Memory B cell (primary cell): ENCODE data around the gene IER3.
"Not testable (repeated sequence)": the region's sequence is repeated elsewhere in the genome, so short reads cannot be mapped to it uniquely, and the experiment has no call there.

Experiments used
- ATAC-seq: fragments of 150-1000 bp; cut with Tn5 transposase; 2 replicates; pipeline ENCODE4 v1.10.0; 2021; ENCODE audit warnings: low read depth, mild to moderate bottlenecking, moderate library complexity
- DNase-seq, 2 donors: peaks; one replicate each; pipeline ENCODE4 v3.0.0; 2022; ENCODE audit warnings: low spot score in 2 of 2
- H3K27ac Mint-ChIP-seq: one replicate; pipeline ENCODE4 v1.8.0; 2022; ENCODE audit warnings: mild to moderate bottlenecking, moderate library complexity, mixed read lengths
- H3K27me3 Mint-ChIP-seq: one replicate; pipeline ENCODE4 v1.8.0; 2022; ENCODE audit warnings: mixed read lengths
- H3K36me3 Mint-ChIP-seq: one replicate; pipeline ENCODE4 v1.8.0; 2022; ENCODE audit warnings: mild to moderate bottlenecking, mixed read lengths
- H3K4me1 Mint-ChIP-seq: one replicate; pipeline ENCODE4 v1.8.0; 2022; ENCODE audit warnings: mixed read lengths
- H3K4me3 Mint-ChIP-seq: one replicate; pipeline ENCODE4 v1.8.0; 2022; ENCODE audit warnings: mild to moderate bottlenecking, moderate library complexity, mixed read lengths
- H3K9me3 Mint-ChIP-seq: one replicate; pipeline ENCODE4 v1.8.0; 2022; ENCODE audit warnings: mixed read lengths

The IER3 gene

DNA sequence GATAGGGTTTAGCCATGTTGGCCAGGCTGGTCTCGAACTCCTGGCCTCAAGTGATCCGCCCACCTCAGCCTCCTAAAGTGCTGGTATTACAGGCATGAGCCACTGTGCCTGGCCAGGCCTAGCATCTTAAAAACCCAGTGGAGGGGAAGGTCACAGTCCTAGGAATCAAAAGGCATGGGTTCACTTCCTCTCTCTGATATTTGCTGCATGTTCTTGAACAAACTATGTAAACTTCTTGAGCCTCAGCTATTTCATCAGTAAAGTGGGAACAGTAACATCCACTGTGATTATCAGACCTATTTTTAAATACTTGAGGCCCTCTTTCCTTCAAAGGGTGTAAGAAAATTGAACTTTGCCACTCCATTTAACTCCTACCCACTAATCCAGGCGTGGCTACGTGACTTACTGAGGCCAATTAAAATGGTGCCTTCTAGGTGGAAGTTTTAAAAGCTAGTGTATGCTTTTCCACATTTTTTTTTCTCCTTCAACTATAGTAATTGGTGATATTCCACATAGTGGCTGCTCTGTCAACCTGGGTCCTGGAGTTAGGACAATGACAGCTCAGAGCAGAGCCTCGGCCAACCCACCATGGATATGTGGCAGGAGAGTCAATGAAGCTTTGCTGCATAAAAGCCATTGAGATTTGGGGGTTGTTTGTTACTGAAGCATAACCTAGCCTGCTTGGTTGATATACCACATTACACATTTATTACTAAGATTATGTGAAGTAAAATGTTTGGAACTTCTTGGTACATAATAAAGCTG lies 32.2 kb upstream of the IER3 start:
- H3K27me3 Mint-ChIP-seq, result peaks cover 11% of the 10 kb centered on the region
- no peaks in the 10 kb centered on the region for H3K9me3 Mint-ChIP-seq
- H3K27ac Mint-ChIP-seq, result no peak overlapping the region
- no peak overlapping the region for H3K4me3 Mint-ChIP-seq
- DNase-seq (no peak), ATAC-seq (no peak)
- H3K36me3 Mint-ChIP-seq, result no peaks in the 10 kb centered on the region
- H3K4me1 Mint-ChIP-seq, result peaks cover under 1% of the 10 kb centered on the region

DNA sequence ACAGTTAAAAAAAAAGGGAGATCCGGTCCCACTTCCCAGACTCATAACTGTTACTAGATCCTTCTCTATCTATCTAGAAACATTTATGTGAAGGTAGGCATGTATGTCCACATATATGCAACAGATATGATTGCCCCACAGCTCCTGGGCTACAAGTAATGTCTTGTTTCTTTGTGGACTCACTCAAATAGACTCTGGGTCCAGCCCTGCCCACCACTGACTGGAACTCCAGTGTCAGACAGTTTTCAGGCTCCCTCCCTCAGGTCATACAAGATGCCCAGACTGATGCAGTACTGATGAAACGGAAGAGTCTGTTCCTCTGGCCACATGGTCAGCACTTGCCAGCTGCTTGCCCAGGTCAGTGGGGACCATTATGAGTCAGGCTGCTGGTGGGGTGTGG lies 30.8 kb upstream of the IER3 start:
- H3K36me3 Mint-ChIP-seq, result no peaks in the 10 kb centered on the region
- H3K27ac Mint-ChIP-seq, result no peak overlapping the region
- ATAC-seq (no peak), DNase-seq (no peak)
- no peaks in the 10 kb centered on the region for H3K4me1 Mint-ChIP-seq
- H3K4me3 Mint-ChIP-seq, result no peak overlapping the region
- no peaks in the 10 kb centered on the region for H3K9me3 Mint-ChIP-seq
- peaks cover 11% of the 10 kb centered on the region for H3K27me3 Mint-ChIP-seq

DNA sequence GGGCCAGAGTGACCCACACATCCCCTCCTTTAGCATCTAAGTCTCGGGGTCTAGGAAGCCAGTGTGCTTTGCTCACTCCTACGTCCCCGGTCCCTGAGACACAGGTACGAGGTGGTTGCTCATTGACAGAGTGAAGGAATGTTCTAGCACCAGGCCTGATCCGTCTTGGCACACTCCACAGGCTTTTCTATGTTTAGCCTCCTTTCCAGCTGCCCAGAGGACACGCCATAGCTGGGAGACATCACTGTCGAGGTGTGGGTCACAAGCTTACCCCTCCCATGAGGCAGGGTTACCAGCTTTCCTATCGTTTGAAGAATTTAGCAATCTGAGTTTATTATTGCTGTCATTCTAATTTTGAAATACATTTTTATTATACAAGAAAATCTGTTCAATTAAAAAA lies 30.4 kb upstream of the IER3 start:
- no peak for DNase-seq
- ATAC-seq, result no peak
- Mint-ChIP-seq H3K9me3 (no peaks in the 10 kb centered on the region), H3K4me1 (peaks cover under 1% of the 10 kb centered on the region), H3K4me3 (no peak overlapping the region), H3K27ac (no peak overlapping the region), H3K27me3 (peaks cover 8% of the 10 kb centered on the region), H3K36me3 (no peaks in the 10 kb centered on the region)

DNA sequence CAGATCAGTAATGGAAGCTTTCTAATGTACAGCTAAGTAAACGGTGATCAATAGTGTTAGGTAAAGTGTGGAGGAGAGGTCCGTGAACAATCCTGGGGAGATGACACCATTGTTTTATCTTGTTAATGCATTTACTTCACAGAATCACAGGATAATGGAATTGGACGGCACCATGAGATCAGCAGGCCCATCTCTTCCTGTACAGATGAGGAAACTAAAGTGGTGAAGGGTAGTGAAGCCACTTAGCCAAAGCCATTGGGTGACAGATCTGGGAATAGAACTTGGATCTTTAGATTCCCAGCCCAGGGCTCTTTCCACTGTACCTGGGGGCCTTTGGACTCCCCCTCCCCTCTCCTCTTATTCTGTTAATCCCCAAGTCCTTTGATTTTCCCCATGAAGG lies 26.2 kb upstream of the IER3 start:
- no peak overlapping the region for H3K27ac Mint-ChIP-seq
- no peaks in the 10 kb centered on the region for H3K27me3 Mint-ChIP-seq
- H3K9me3 Mint-ChIP-seq, result no peaks in the 10 kb centered on the region
- H3K4me3 Mint-ChIP-seq, result no peak overlapping the region
- H3K36me3 Mint-ChIP-seq, result no peaks in the 10 kb centered on the region
- ATAC-seq, result no peak
- peaks cover 4% of the 10 kb centered on the region for H3K4me1 Mint-ChIP-seq
- DNase-seq, result no peak

DNA sequence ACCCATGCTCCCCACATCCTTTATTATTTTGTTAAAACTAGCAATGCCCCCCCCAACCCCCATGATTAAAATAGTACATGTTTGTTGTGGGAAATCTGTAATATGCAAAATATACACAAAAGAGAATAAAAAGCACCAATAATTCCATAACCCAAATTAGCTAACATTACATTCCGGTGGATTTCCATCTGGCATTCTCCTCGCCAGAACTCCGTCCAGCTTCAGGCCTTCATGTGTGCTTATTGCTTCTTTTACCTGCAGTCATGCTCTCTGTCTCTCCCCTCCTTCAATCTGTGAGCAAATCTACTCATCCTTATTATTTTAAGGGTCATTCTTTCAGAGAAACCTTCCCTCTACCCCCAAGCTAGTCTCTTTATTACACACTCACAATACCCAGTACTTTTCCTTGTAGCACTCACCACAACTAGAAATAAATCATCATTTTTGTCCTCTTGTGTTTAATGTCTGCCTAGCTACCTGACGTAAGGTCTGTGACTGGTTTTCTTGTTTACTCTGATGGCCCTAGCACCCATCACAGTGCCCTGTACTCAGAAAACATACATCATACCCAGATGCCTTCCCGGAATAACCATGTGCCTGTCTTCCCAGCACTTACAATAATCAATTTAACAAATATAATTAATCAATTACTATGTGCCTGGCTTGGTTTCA lies 25.6 kb upstream of the IER3 start:
- H3K27me3 Mint-ChIP-seq, result peaks cover 1% of the 10 kb centered on the region
- ATAC-seq, result no peak

DNA sequence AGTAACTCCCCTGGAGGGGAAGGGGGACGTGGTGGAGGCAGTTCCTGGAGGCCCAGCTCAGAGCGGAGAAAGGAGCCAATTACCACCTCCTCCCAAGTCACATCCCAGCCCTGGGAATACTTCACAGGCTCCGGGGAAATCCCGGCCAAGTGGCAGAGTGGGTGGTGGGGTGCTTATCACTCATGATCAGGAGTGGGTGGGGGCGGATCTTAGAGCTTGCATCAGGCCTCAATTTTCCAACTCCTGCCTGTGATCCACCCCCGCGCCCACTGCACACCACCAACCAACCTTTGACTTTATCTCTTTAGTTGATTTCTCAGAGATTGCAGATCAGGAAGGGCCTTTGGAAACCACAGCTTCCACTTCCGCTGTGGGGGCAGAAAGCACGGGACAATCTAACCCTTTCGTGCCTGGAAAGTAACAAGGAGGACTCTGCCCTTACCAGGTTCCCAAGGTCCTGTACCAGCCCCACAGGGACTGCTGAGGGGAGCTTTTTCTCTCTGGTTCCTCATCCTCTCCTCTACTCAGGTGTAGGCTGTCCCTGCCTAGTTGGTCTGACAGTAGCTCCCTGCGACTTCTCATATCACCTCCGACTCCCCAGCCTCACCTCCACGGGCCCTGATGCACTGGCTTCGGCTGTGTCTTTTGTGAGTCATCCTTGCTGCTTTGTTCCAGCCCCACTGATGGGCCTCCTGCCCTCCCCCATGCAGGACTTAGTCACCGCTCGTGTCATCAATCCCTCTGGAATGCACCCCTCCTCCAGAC lies 24.9 kb upstream of the IER3 start:
- H3K9me3 Mint-ChIP-seq, result no peaks in the 10 kb centered on the region
- H3K27ac Mint-ChIP-seq, result no peak overlapping the region
- peaks cover 3% of the 10 kb centered on the region for H3K27me3 Mint-ChIP-seq
- ATAC-seq, result no peak
- H3K4me3 Mint-ChIP-seq, result no peak overlapping the region
- H3K36me3 Mint-ChIP-seq, result no peaks in the 10 kb centered on the region
- H3K4me1 Mint-ChIP-seq, result peaks cover 4% of the 10 kb centered on the region
- no peak for DNase-seq

More for the DNA sequence above, 25.6 kb upstream of the IER3 start:
- H3K9me3 Mint-ChIP-seq, result no peaks in the 10 kb centered on the region
- peaks cover 4% of the 10 kb centered on the region for H3K4me1 Mint-ChIP-seq
- H3K36me3 Mint-ChIP-seq, result no peaks in the 10 kb centered on the region
- no peak for DNase-seq
- no peak overlapping the region for H3K27ac Mint-ChIP-seq
- H3K4me3 Mint-ChIP-seq, result no peak overlapping the region

DNA sequence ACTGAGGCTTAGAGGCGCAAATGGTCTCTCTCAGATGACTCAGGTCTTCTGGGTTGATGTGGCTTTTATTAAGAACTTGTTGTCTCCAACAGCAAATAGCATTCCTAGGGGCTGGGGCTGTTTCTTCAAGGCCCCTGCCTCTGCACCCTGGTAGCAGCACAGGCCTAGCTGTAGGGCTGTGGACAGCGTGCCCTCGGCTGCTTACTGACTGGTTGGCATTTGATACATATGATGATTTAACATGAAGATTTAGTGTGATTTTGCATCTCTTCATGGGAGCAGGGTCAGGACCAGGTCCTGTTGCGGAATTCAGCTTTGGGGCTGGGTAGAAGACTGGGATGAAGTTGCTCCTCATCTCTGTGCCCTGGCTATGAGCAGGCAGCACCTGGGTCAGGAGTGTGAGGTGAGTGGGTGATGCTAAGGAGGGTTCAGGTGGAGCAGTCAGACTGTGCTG lies 24.3 kb upstream of the IER3 start:
- DNase-seq (no peak), ATAC-seq (no peak)
- Mint-ChIP-seq H3K4me1 (peaks cover 6% of the 10 kb centered on the region), H3K27ac (no peak overlapping the region), H3K9me3 (no peaks in the 10 kb centered on the region), H3K27me3 (peaks cover 8% of the 10 kb centered on the region), H3K4me3 (no peak overlapping the region), H3K36me3 (no peaks in the 10 kb centered on the region)

DNA sequence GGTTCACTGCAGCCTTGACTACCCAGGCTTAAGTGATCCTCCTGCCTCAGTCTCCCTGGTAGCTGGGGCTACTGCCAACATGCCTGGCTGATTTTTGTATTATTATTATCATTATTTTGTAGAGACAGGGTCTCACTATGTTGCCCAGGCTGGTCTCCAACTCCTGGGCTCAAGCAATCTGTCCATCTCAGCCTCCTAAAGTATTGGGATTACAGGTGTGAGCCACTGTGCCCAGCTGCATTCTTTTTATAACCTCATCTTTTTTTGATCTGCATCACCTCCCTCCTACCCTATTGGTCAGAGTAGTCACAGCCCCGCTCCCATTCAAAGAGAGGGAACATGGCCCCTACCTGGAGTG lies 23.6 kb upstream of the IER3 start:
- no peak overlapping the region for H3K4me3 Mint-ChIP-seq
- H3K36me3 Mint-ChIP-seq, result no peaks in the 10 kb centered on the region
- no peaks in the 10 kb centered on the region for H3K9me3 Mint-ChIP-seq
- H3K27me3 Mint-ChIP-seq, result peaks cover 10% of the 10 kb centered on the region
- peaks cover 6% of the 10 kb centered on the region for H3K4me1 Mint-ChIP-seq
- H3K27ac Mint-ChIP-seq, result no peak overlapping the region
- DNase-seq (no peak), ATAC-seq (no peak)

DNA sequence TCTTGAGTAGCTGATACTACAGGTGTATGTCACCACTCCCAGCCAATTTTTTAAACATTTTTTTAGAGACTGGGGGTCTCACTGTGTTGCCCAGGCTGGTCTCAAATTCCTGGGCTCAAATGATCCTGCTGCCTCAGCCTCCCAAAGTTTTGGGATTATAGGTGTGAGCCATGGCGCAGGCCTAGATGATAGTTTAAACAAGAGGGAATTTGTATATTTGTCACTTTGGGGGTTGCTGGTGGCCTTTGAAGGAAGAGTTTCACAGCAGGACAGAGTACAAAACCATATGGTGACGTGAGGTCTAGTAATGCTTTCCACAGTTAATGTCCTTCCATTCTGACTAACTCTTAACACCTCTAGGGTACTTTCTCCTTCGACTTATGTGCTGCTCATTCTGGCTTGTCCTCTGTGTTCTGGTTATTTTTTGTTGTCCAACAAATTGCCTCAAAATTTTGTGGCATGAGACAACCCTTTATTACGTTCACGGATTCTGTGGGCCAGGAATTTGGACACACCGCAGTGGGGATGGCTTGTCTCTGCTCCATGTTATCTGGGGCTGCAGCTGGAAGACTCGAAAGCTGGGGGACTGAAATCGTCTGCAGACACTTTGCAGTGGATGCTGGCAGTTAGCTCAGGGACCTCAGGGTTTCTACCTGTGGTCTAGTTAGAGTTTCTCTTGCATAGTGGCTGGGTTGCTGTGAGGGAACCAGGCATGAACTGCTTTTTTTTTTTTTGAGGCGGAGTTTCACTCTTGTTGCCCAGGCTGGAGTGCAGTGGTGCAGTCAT lies 23.0 kb upstream of the IER3 start:
- DNase-seq, result no peak
- H3K4me3 Mint-ChIP-seq, result no peak overlapping the region
- peaks cover 6% of the 10 kb centered on the region for H3K4me1 Mint-ChIP-seq
- ATAC-seq, result no peak
- H3K27me3 Mint-ChIP-seq, result peaks cover 10% of the 10 kb centered on the region
- H3K27ac Mint-ChIP-seq, result no peak overlapping the region
- no peaks in the 10 kb centered on the region for H3K36me3 Mint-ChIP-seq
- no peaks in the 10 kb centered on the region for H3K9me3 Mint-ChIP-seq

DNA sequence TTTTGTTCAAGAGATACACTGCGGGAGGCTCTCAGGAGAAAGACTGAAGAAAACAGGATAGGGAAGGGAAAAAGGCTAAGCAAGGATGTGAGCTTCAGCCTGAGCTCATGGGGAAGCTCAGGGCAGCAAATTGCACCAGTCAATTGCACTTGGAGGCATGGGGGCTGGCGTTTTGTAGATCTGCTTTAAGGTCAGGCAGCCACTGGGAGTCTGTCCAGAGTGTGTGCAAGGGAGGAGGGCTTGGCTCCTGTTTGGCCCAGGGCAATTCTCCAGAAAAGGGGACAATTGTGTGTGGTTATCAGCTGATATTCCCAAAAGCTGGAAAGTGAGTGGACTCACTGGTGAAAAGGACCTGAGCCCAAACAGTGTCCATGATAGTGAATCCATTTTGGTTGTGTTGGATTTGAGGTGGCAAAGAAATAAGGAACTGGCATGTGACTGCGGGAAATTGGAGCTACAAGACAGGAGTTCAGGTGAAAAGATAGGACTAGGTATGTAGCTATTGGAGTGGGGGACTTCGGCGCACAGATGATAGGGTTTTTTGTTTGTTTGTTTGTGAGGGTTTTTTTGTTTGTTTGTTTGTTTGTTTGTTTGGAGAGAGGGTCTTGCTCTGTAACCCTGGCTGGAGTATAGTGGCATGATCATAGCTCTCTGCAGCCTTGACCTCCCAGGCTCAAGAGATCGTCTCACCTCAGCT lies 22.3 kb upstream of the IER3 start:
- peaks cover 6% of the 10 kb centered on the region for H3K4me1 Mint-ChIP-seq
- no peaks in the 10 kb centered on the region for H3K36me3 Mint-ChIP-seq
- DNase-seq (no peak), ATAC-seq (no peak)
- no peak overlapping the region for H3K27ac Mint-ChIP-seq
- no peak overlapping the region for H3K4me3 Mint-ChIP-seq
- no peaks in the 10 kb centered on the region for H3K9me3 Mint-ChIP-seq
- peaks cover 10% of the 10 kb centered on the region for H3K27me3 Mint-ChIP-seq

DNA sequence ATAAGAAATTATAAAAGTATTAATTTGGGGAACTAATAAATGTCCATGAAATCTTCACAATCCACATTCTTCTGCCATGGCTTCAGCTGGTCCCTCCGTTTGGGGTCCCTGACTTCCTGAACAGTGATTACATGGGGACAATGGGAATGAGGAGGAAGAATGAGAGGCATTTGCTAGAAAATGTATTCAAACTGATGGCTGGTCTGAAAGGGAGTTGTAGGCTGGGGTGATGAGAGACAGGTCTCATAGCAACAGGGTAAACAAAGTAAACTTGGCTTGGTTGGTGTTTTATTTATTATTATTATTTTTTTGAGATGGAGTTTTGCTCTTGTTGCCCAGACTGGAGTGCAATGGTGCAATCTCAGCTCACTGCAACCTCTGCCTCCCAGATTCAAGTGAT lies 21.1 kb upstream of the IER3 start:
- H3K4me3 Mint-ChIP-seq, DNase-seq, H3K27ac Mint-ChIP-seq, H3K36me3 Mint-ChIP-seq, H3K4me1 Mint-ChIP-seq, H3K9me3 Mint-ChIP-seq, ATAC-seq: not testable (repeated sequence)
- peaks cover 10% of the 10 kb centered on the region for H3K27me3 Mint-ChIP-seq

DNA sequence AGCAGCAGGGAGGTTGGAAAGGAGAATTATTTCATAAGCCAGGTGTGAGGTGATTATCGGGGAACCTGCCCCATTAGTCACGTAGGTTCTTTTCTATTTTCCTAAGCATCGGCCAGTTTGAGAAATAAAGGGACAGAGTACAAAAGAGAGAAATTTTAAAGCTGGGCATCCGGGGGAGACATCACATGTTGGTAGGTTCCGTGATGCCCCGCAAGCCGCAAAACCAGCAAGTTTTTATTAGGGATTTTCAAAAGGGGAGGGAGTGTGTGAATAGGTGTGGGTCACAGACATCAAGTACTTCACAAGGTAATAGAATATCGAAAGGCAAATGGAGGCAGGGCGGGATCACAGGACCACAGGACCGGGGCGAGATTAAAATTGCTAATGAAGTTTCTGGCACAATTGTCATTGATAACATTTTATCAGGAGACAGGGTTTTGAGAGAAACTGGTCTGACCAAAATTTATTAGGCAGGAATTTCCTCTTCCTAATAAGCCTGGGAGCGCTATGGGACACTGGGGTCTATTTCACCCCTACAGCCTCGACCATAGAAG lies 20.2 kb upstream of the IER3 start:
- H3K9me3 Mint-ChIP-seq, H3K27ac Mint-ChIP-seq, H3K36me3 Mint-ChIP-seq, DNase-seq, H3K4me3 Mint-ChIP-seq, H3K4me1 Mint-ChIP-seq, ATAC-seq: not testable (repeated sequence)
- peaks cover 10% of the 10 kb centered on the region for H3K27me3 Mint-ChIP-seq
